Ishikawa (cell line): ENCODE results near the gene NPPA.

ENCODE experiments used
- CEBPB ChIP-seq: IDR thresholded peaks from 2 replicates; pipeline ENCODE4 v1.6.1; 2012
- CREB1 ChIP-seq: IDR thresholded peaks from 2 replicates; pipeline ENCODE4 v1.6.1; 2012; ENCODE audit warnings: low read depth
- EGR1 ChIP-seq: IDR thresholded peaks from 2 replicates; pipeline ENCODE4 v1.6.1; 2012
- EP300 ChIP-seq: IDR thresholded peaks from 2 replicates; pipeline ENCODE4 v1.6.1; 2012; ENCODE audit warnings: borderline replicate concordance
- FOXM1 ChIP-seq: IDR thresholded peaks from 2 replicates; pipeline ENCODE4 v1.6.1; 2012; ENCODE audit warnings: low read depth, borderline replicate concordance
- MAX ChIP-seq: IDR thresholded peaks from 2 replicates; pipeline ENCODE4 v1.6.1; 2012
- NFIC ChIP-seq: IDR thresholded peaks from 2 replicates; pipeline ENCODE4 v1.6.1; 2012
- RAD21 ChIP-seq: IDR thresholded peaks from 2 replicates; pipeline ENCODE4 v1.6.1; 2012; ENCODE audit warnings: low read depth
- REST ChIP-seq: IDR thresholded peaks from 2 replicates; pipeline ENCODE4 v1.6.1; 2012; ENCODE audit warnings: low read depth, mild to moderate bottlenecking
- TAF1 ChIP-seq: IDR thresholded peaks from 2 replicates; pipeline ENCODE4 v1.6.1; 2012; ENCODE audit warnings: low read depth, mild to moderate bottlenecking
- TCF12 ChIP-seq: IDR thresholded peaks from 2 replicates; pipeline ENCODE4 v1.6.1; 2012; ENCODE audit warnings: low read depth
- TEAD4 ChIP-seq: IDR thresholded peaks from 2 replicates; pipeline ENCODE4 v1.6.1; 2012
- USF1 ChIP-seq: IDR thresholded peaks from 2 replicates; pipeline ENCODE4 v1.6.1; 2012
- YY1 ChIP-seq: IDR thresholded peaks from 2 replicates; pipeline ENCODE4 v1.6.1; 2012; ENCODE audit warnings: low read depth
- ZBTB7A ChIP-seq: IDR thresholded peaks from 2 replicates; pipeline ENCODE4 v1.6.1; 2012; ENCODE audit warnings: low read depth

The NPPA gene

GRCh38 chr1:11868331-11868980, 20.9 kb upstream of the NPPA start:
- TF ChIP-seq REST (no peak), RAD21 (no peak), EGR1 (no peak), USF1 (no peak), CEBPB (no peak), NFIC (no peak)

GRCh38 chr1:11862890-11863289, 15.3 kb upstream of the NPPA start:
- TF ChIP-seq NFIC: peak; percentile 57; the same call in 1 of the 2 replicates
- no peak for TF ChIP-seq MAX

- no peak for TF ChIP-seq TEAD4
- TF ChIP-seq RAD21: no peak
- TF ChIP-seq MAX: no peak
- TF ChIP-seq YY1: no peak
Measured at GRCh38 chr1:11860587-11860986, 13.0 kb upstream of the NPPA start.

- TF ChIP-seq TAF1: no peak
- no peak for TF ChIP-seq TEAD4
- TF ChIP-seq NFIC: no peak
- TF ChIP-seq MAX: no peak
- TF ChIP-seq ZBTB7A: no peak
- no peak for TF ChIP-seq FOXM1
- no peak for TF ChIP-seq REST
- no peak for TF ChIP-seq USF1
- TF ChIP-seq EP300: no peak
Measured at GRCh38 chr1:11860083-11860482, 12.5 kb upstream of the NPPA start.

- TF ChIP-seq EP300 (no peak), FOXM1 (no peak), NFIC (no peak), RAD21 (no peak; the same call in 1 of the 2 replicates), REST (peak; percentile 99), YY1 (no peak), EGR1 (no peak), TCF12 (no peak), CREB1 (no peak), CEBPB (no peak), USF1 (no peak), ZBTB7A (peak; percentile 96), TAF1 (no peak), MAX (peak; percentile 42; the same call in 1 of the 2 replicates), TEAD4 (no peak)
Measured at GRCh38 chr1:11858968-11859871, 11.6 kb upstream of the NPPA start.
